DOHH2 (cell line): ENCODE results near the gene RAB43.

ENCODE experiments used
- H3F3A ChIP-seq: fragments of 200-600 bp; sonication (generic), shearing (Covaris generic); 2 replicates; pipeline ENCODE4 v1.6.0; 2016; ENCODE audit warnings: antibody characterized with exemption, mild to moderate bottlenecking; ENCODE audit not compliant: control insufficient read depth, insufficient read depth
- H3K27ac ChIP-seq: fragments of 200-600 bp; sonication (generic); 2 replicates; pipeline ENCODE4 v1.5.1; 2014; ENCODE audit warnings: low read depth, mild to moderate bottlenecking, low read length, moderate library complexity
- H3K27me3 ChIP-seq: fragments of 200-600 bp; sonication (generic); 2 replicates; pipeline ENCODE4 v1.6.1; 2014; ENCODE audit warnings: mild to moderate bottlenecking, low read length, mixed read lengths; ENCODE audit not compliant: control insufficient read depth
- H3K36me3 ChIP-seq: fragments of 200-600 bp; sonication (generic); 2 replicates; pipeline ENCODE4 v1.6.1; 2014; ENCODE audit warnings: mild to moderate bottlenecking, low read length, moderate library complexity, mixed read lengths; ENCODE audit not compliant: control insufficient read depth
- H3K4me1 ChIP-seq: fragments of 200-600 bp; sonication (generic); 2 replicates; pipeline ENCODE4 v1.6.1; 2014; ENCODE audit warnings: mild to moderate bottlenecking, low read length, mixed read lengths; ENCODE audit not compliant: control insufficient read depth
- H3K4me2 ChIP-seq: fragments of 200-600 bp; sonication (generic); 2 replicates; pipeline ENCODE4 v1.6.0; 2014; ENCODE audit warnings: mild to moderate bottlenecking, low read length, moderate library complexity
- H3K4me3 ChIP-seq: fragments of 200-600 bp; sonication (generic); 2 replicates; pipeline ENCODE4 v1.5.1; 2014; ENCODE audit warnings: mild to moderate bottlenecking, low read length, mixed read lengths
- H3K79me2 ChIP-seq: fragments of 200-600 bp; sonication (generic); 2 replicates; pipeline ENCODE4 v1.6.1; 2014; ENCODE audit warnings: mild to moderate bottlenecking, low read length, mixed read lengths; ENCODE audit not compliant: control insufficient read depth
- H3K9me2 ChIP-seq: fragments of 200-600 bp; sonication (generic); replicated peaks from 2 replicates; pipeline ENCODE4 v1.6.1; 2014; ENCODE audit warnings: mild to moderate bottlenecking, low read length, mixed read lengths; ENCODE audit not compliant: control insufficient read depth
- H3K9me3 ChIP-seq: fragments of 200-600 bp; sonication (generic); 2 replicates; pipeline ENCODE4 v1.6.1; 2014; ENCODE audit warnings: antibody characterized with exemption, low read length, mixed read lengths; ENCODE audit not compliant: control insufficient read depth, insufficient read depth
- H4K20me1 ChIP-seq: fragments of 200-600 bp; sonication (generic); 2 replicates; pipeline ENCODE4 v1.6.0; 2014; ENCODE audit warnings: low read depth, mild to moderate bottlenecking, antibody characterized with exemption, low read length, moderate library complexity; ENCODE audit not compliant: control insufficient read depth, insufficient read depth
- CTCF ChIP-seq: fragments of 200-600 bp; sonication (generic); IDR thresholded peaks from one replicate; pipeline ENCODE4 v1.5.1; 2014; ENCODE audit warnings: antibody characterized with exemption, mild to moderate bottlenecking, low read depth, low read length; ENCODE audit not compliant: poor library complexity, severe bottlenecking
- EZH2phosphoT487 ChIP-seq: fragments of 200-600 bp; sonication (generic); IDR thresholded peaks from 2 replicates; pipeline ENCODE4 v1.6.1; 2017; ENCODE audit warnings: borderline replicate concordance, mild to moderate bottlenecking, antibody characterized with exemption, low read length, moderate library complexity, mixed read lengths

RAB43 gene

GRCh38 chr3:129085165-129085715 lies 36.4 kb downstream of the RAB43 start:
- H4K20me1 ChIP-seq = no peaks in the 10 kb centered on the region
- TF ChIP-seq CTCF (no peak), EZH2phosphoT487 (no peak)
- H3K9me2 ChIP-seq = no peaks in the 10 kb centered on the region
- H3K79me2 ChIP-seq = no peaks in the 10 kb centered on the region
- no peaks in the 10 kb centered on the region for H3F3A ChIP-seq
- H3K36me3 ChIP-seq = no peaks in the 10 kb centered on the region
- H3K4me3 ChIP-seq = no peak overlapping the region
- H3K27me3 ChIP-seq = no peaks in the 10 kb centered on the region
- no peak overlapping the region for H3K27ac ChIP-seq
- no peak overlapping the region for H3K4me2 ChIP-seq
- H3K9me3 ChIP-seq = no peaks in the 10 kb centered on the region
- H3K4me1 ChIP-seq = no peaks in the 10 kb centered on the region

DNA sequence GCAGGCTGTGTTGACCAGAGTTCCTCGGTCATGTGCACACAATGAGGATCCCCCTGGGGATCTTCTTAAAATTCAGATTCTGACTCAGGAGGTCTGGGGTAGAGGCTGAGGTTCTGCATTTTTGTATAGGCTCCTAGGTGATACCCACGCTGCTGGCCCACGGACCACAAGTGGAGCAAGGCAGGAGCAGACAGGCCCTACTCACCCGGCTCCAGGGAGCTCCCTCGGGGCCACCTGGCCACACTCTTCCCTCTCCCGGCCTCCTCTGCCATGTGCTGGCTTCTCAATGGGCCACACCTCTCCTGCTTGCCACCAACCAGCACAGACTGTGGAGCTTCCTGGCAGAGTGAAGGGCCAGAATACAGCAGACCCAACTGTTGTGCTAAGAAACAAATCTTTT lies 37.1 kb downstream of the RAB43 start:
- Histone ChIP-seq H3K27ac (no peak overlapping the region), H4K20me1 (no peaks in the 10 kb centered on the region), H3K36me3 (no peaks in the 10 kb centered on the region), H3K79me2 (no peaks in the 10 kb centered on the region), H3K4me1 (no peaks in the 10 kb centered on the region), H3K27me3 (no peaks in the 10 kb centered on the region), H3F3A (no peaks in the 10 kb centered on the region), H3K4me2 (no peak overlapping the region), H3K9me2 (no peaks in the 10 kb centered on the region), H3K9me3 (no peaks in the 10 kb centered on the region), H3K4me3 (no peak overlapping the region)
- no peak for TF ChIP-seq EZH2phosphoT487
- TF ChIP-seq CTCF = no peak

- no peak overlapping the region for H3K4me3 ChIP-seq
- H3K36me3 ChIP-seq = no peaks in the 10 kb centered on the region
- H3K9me3 ChIP-seq = no peaks in the 10 kb centered on the region
- no peaks in the 10 kb centered on the region for H3F3A ChIP-seq
- no peaks in the 10 kb centered on the region for H4K20me1 ChIP-seq
- no peak overlapping the region for H3K4me2 ChIP-seq
- no peaks in the 10 kb centered on the region for H3K79me2 ChIP-seq
- no peaks in the 10 kb centered on the region for H3K27me3 ChIP-seq
- no peaks in the 10 kb centered on the region for H3K4me1 ChIP-seq
- TF ChIP-seq CTCF (no peak), EZH2phosphoT487 (no peak)
- no peaks in the 10 kb centered on the region for H3K9me2 ChIP-seq
- no peak overlapping the region for H3K27ac ChIP-seq
These were observed 39.6 kb downstream of the RAB43 start for GRCh38 chr3:129082026-129082425.
